ENCODE measurements around the gene TDO2.

GRCh38 chr4:155901013-155901412, 2.5 kb upstream of the TDO2 start:
- TF ChIP-seq CTCF (IDR thresholded peaks at IDR 0.05) (no peak), POLR2A (IDR thresholded peaks at IDR 0.05) (no peak), POLR2AphosphoS5 (IDR thresholded peaks at IDR 0.05) (no peak)

Measured in breast epithelium (tissue), 3 donors.